Natural killer cell (primary cell): ENCODE measurements around the gene MYBPC2. TPM values are rescaled to one million over a fixed set of nuclear protein-coding genes. Genes with fewer than 3 reads are reported as not detected.
"Not testable (repeated sequence)": the region's sequence is repeated elsewhere in the genome, so short reads cannot be mapped to it uniquely, and the experiment has no call there.

ENCODE experiments used
- ATAC-seq, 3 donors: fragments of 150-1000 bp in 2 of 3; fragments of 200-7000 bp in 1 of 3; cut with Tn5 transposase; 1 replicate in 1 of 3; 2 replicates in 2 of 3; pipeline ENCODE4 v1.10.0; 2021; ENCODE audit warnings: mild to moderate bottlenecking in 2 of 3, moderate library complexity in 2 of 3
- DNase-seq, 2 donors: peaks; one replicate each; pipeline versions ENCODE4 v3.0.0 to v3.0.0-alpha.2; 2013 to 2021; ENCODE audit warnings: mixed read lengths in 1 of 2
- H3K27ac ChIP-seq: one replicate; pipeline ENCODE4 v1.5.1; 2013; ENCODE audit warnings: mild to moderate bottlenecking, low read length
- H3K27me3 ChIP-seq: one replicate; pipeline ENCODE4 v1.6.1; 2013; ENCODE audit warnings: low read length; ENCODE audit not compliant: control insufficient read depth, insufficient read depth
- H3K36me3 ChIP-seq: one replicate; pipeline ENCODE4 v1.6.1; 2013; ENCODE audit warnings: low read length; ENCODE audit not compliant: control insufficient read depth, insufficient read depth
- H3K4me1 ChIP-seq: one replicate; pipeline ENCODE4 v1.6.1; 2013; ENCODE audit warnings: low read length; ENCODE audit not compliant: control insufficient read depth, insufficient read depth
- H3K4me3 ChIP-seq: one replicate; pipeline ENCODE4 v1.5.1; 2013; ENCODE audit warnings: low read length
- H3K9me3 ChIP-seq: one replicate; pipeline ENCODE4 v1.6.1; 2013; ENCODE audit warnings: low read length; ENCODE audit not compliant: control insufficient read depth, insufficient read depth
- H3K27ac Mint-ChIP-seq, 2 donors: one replicate each; pipeline ENCODE4 v1.8.0; 2022; ENCODE audit warnings: mild to moderate bottlenecking in 2 of 2, mixed read lengths in 2 of 2, moderate library complexity in 1 of 2
- H3K27me3 Mint-ChIP-seq, 2 donors: one replicate each; pipeline ENCODE4 v1.8.0; 2022; ENCODE audit warnings: low read depth in 2 of 2, mixed read lengths in 2 of 2
- H3K36me3 Mint-ChIP-seq: one replicate; pipeline ENCODE4 v1.8.0; 2022; ENCODE audit warnings: mixed read lengths
- H3K4me1 Mint-ChIP-seq, 2 donors: one replicate each; pipeline ENCODE4 v1.8.0; 2022; ENCODE audit warnings: mixed read lengths in 2 of 2
- H3K4me3 Mint-ChIP-seq: one replicate; pipeline ENCODE4 v1.8.0; 2022; ENCODE audit warnings: mild to moderate bottlenecking, moderate library complexity, mixed read lengths
- H3K9me3 Mint-ChIP-seq, 2 donors: one replicate each; pipeline ENCODE4 v1.8.0; 2022; ENCODE audit warnings: mixed read lengths in 2 of 2
- CTCF ChIP-seq: fragments of 200-600 bp; IDR thresholded peaks from one replicate; pipeline ENCODE4 v1.8.0; 2022; ENCODE audit warnings: antibody characterized with exemption
- WGBS: methylation state at CpG from one replicate; pipeline ENCODE4 v1.1.7; 2013; ENCODE audit warnings: missing lambda C conversion rate; ENCODE audit not compliant: insufficient coverage; 5-methylcytosine and 5-hydroxymethylcytosine counted together
- intact Hi-C: fragments of 100-400 bp; cut with micrococcal nuclease; formaldehyde crosslinking; loops from one replicate; pipeline ENCODE4 v1.14.2; 2022
- total RNA-seq, 4 donors: library from RNA; stranded (reverse); fragments of 120-200 nt in 1 of 4; gene quantifications; one replicate each; pipeline versions ENCODE4 v1.2.3 to v1.2.4, GENCODE V29; 2013 to 2022

The MYBPC2 gene
- total RNA-seq, 3 donors from 2014 or later (not counting 1 experiment from before 2014, with no cell fraction given) = 0.09 to 0.15 TPM; not detected in 1

GRCh38 chr19:50467566-50467965 is 34.9 kb downstream of the MYBPC2 start:
- H3K27ac Mint-ChIP-seq = peak overlapping the region in 1 of 2 donors; percentile 24
- no peak overlapping the region for H3K4me3 Mint-ChIP-seq
- no peaks in the 10 kb centered on the region for H3K36me3 ChIP-seq
- no peaks in the 10 kb centered on the region for H3K9me3 ChIP-seq
- no peaks in the 10 kb centered on the region for H3K36me3 Mint-ChIP-seq
- no peaks in the 10 kb centered on the region for H3K4me1 Mint-ChIP-seq
- no peak overlapping the region for H3K4me3 ChIP-seq
- H3K27me3 Mint-ChIP-seq = peaks cover 0 to 8% of the 10 kb centered on the region in 2 donors
- H3K9me3 Mint-ChIP-seq = no peaks in the 10 kb centered on the region
- H3K4me1 ChIP-seq = no peaks in the 10 kb centered on the region
- 79% methylated on average over 18 of the region's 18 CpGs for WGBS
- no peak for TF ChIP-seq CTCF
- H3K27me3 ChIP-seq = no peaks in the 10 kb centered on the region
- no peak for DNase-seq
- no peak overlapping the region for H3K27ac ChIP-seq
- intact Hi-C loops = no loop called here
- ATAC-seq = no peak

- H3K27ac Mint-ChIP-seq = no peak overlapping the region
- H3K4me1 Mint-ChIP-seq = no peaks in the 10 kb centered on the region
- ATAC-seq (no peak), DNase-seq (no peak)
- intact Hi-C loops = no loop called here
- H3K27ac ChIP-seq = no peak overlapping the region
- no peak for TF ChIP-seq CTCF
- WGBS = 87% methylated on average over 6 of the region's 6 CpGs
- H3K4me3 Mint-ChIP-seq = no peak overlapping the region
- no peak overlapping the region for H3K4me3 ChIP-seq
- peaks cover 0 to 8% of the 10 kb centered on the region in 2 donors for H3K27me3 Mint-ChIP-seq
- H3K36me3 ChIP-seq = no peaks in the 10 kb centered on the region
- no peaks in the 10 kb centered on the region for H3K9me3 ChIP-seq
- H3K27me3 ChIP-seq = no peaks in the 10 kb centered on the region
- H3K36me3 Mint-ChIP-seq = no peaks in the 10 kb centered on the region
- no peaks in the 10 kb centered on the region for H3K9me3 Mint-ChIP-seq
- H3K4me1 ChIP-seq = no peaks in the 10 kb centered on the region
Observed at GRCh38 chr19:50468818-50469217, 36.1 kb downstream of the MYBPC2 start.

GRCh38 chr19:50473336-50473735 is 40.6 kb downstream of the MYBPC2 start:
- H3K36me3 ChIP-seq, H3K27me3 ChIP-seq, ATAC-seq, H3K27ac ChIP-seq, H3K9me3 Mint-ChIP-seq, DNase-seq, H3K4me3 Mint-ChIP-seq, H3K27ac Mint-ChIP-seq, H3K36me3 Mint-ChIP-seq, intact Hi-C loops, H3K27me3 Mint-ChIP-seq, H3K9me3 ChIP-seq, H3K4me3 ChIP-seq: not testable (repeated sequence)
- H3K4me1 Mint-ChIP-seq = peaks cover 20 to 36% of the 10 kb centered on the region in 2 donors
- H3K4me1 ChIP-seq = peaks cover 23% of the 10 kb centered on the region
- 63% methylated on average over 3 of the region's 3 CpGs for WGBS

GRCh38 chr19:50475101-50475568 is 42.4 kb downstream of the MYBPC2 start:
- peaks cover 16% of the 10 kb centered on the region for H3K36me3 ChIP-seq
- ATAC-seq (no peak), DNase-seq (no peak)
- no peaks in the 10 kb centered on the region for H3K27me3 ChIP-seq
- peaks cover 25 to 42% of the 10 kb centered on the region in 2 donors for H3K4me1 Mint-ChIP-seq
- no peaks in the 10 kb centered on the region for H3K27me3 Mint-ChIP-seq
- H3K9me3 ChIP-seq = peaks cover 3% of the 10 kb centered on the region
- peak overlapping the region; percentile 76 for H3K27ac ChIP-seq
- no peaks in the 10 kb centered on the region for H3K9me3 Mint-ChIP-seq
- no peak overlapping the region for H3K4me3 ChIP-seq
- peaks cover 25% of the 10 kb centered on the region for H3K4me1 ChIP-seq
- TF ChIP-seq CTCF = no peak
- intact Hi-C loops = loop anchor here (5.0 kb wide), 1 partner anchor 118 kb away; no protein-coding TSS in a partner anchor
- peak overlapping the region; percentile 99 for H3K4me3 Mint-ChIP-seq
- H3K36me3 Mint-ChIP-seq = no peaks in the 10 kb centered on the region
- peak overlapping the region; percentile 91 to 99 for H3K27ac Mint-ChIP-seq
- 89% methylated on average over 12 of the region's 12 CpGs for WGBS
